HG02981 (cell line): ENCODE data around the gene SIRPB2.
"Not testable (repeated sequence)": the region's sequence is repeated elsewhere in the genome, so short reads cannot be mapped to it uniquely, and the experiment has no call there.

Experiments used
- ATAC-seq: cut with Tn5 transposase; IDR thresholded peaks from one replicate; pipeline ENCODE4 v1.9.1; 2021; ENCODE audit warnings: mild to moderate bottlenecking, moderate library complexity; ENCODE audit not compliant: unreplicated experiment

SIRPB2 gene

GRCh38 chr20:1500496-1500895 lies 9.3 kb upstream of the SIRPB2 start:
- ATAC-seq: no peak

- no peak for ATAC-seq
These were observed 8.6 kb upstream of the SIRPB2 start for GRCh38 chr20:1499528-1500420.

- ATAC-seq: not testable (repeated sequence)
These were observed 6.2 kb upstream of the SIRPB2 start for GRCh38 chr20:1497371-1497770.

- no peak for ATAC-seq
These were observed 5.7 kb upstream of the SIRPB2 start for GRCh38 chr20:1496930-1497329.

- no peak for ATAC-seq
These were observed 3.2 kb upstream of the SIRPB2 start for GRCh38 chr20:1494436-1494835.

- no peak for ATAC-seq
These were observed 2.3 kb upstream of the SIRPB2 start for GRCh38 chr20:1493536-1493935.

- ATAC-seq: no peak
These were observed 831 bp upstream of the SIRPB2 start for GRCh38 chr20:1491860-1492642.

GRCh38 chr20:1490643-1491195 lies 501 bp downstream of the SIRPB2 start:
- ATAC-seq: no peak

GRCh38 chr20:1489764-1490436 lies 1.3 kb downstream of the SIRPB2 start:
- ATAC-seq: no peak

GRCh38 chr20:1489325-1489724 lies 1.9 kb downstream of the SIRPB2 start:
- ATAC-seq: no peak

- ATAC-seq: no peak
These were observed 4.7 kb downstream of the SIRPB2 start for GRCh38 chr20:1486566-1486965.

GRCh38 chr20:1484438-1485116 lies 6.6 kb downstream of the SIRPB2 start:
- no peak for ATAC-seq

- no peak for ATAC-seq
These were observed 11.2 kb downstream of the SIRPB2 start for GRCh38 chr20:1479831-1480595.

GRCh38 chr20:1478566-1478965 lies 12.7 kb downstream of the SIRPB2 start:
- no peak for ATAC-seq

GRCh38 chr20:1477896-1478490 lies 13.2 kb downstream of the SIRPB2 start:
- ATAC-seq: no peak

- ATAC-seq: no peak
These were observed 16.2 kb downstream of the SIRPB2 start for GRCh38 chr20:1474817-1475603.

- no peak for ATAC-seq
These were observed 16.9 kb downstream of the SIRPB2 start for GRCh38 chr20:1474325-1474724.
